Progenitor cell of endocrine pancreas (in vitro differentiated cells): ENCODE data around the gene PUSL1. TPM values are rescaled to one million over a fixed set of nuclear protein-coding genes. Genes with fewer than 3 reads are reported as not detected.
A peak's percentile ranks its signal among the peaks of the same experiment; 100 is the strongest.

Experiments
- DNase-seq: peaks from one replicate; pipeline ENCODE4 v3.0.0; 2021; ENCODE audit warnings: low spot score; ENCODE audit not compliant: unreplicated experiment
- H3K27ac Mint-ChIP-seq: 2 replicates; pipeline ENCODE4 v1.8.0; 2021; ENCODE audit warnings: mild to moderate bottlenecking, moderate library complexity, mixed read lengths
- H3K27me3 Mint-ChIP-seq: 2 replicates; pipeline ENCODE4 v1.8.0; 2021; ENCODE audit warnings: mixed read lengths
- H3K36me3 Mint-ChIP-seq: 2 replicates; pipeline ENCODE4 v1.8.0; 2022; ENCODE audit warnings: mixed read lengths; ENCODE audit not compliant: insufficient read depth
- H3K4me1 Mint-ChIP-seq: 2 replicates; pipeline ENCODE4 v1.8.0; 2021; ENCODE audit warnings: low read depth, mixed read lengths
- H3K4me3 Mint-ChIP-seq: 2 replicates; pipeline ENCODE4 v1.8.0; 2021; ENCODE audit warnings: low read depth, mild to moderate bottlenecking, moderate library complexity, mixed read lengths
- H3K9me3 Mint-ChIP-seq: 2 replicates; pipeline ENCODE4 v1.8.0; 2021; ENCODE audit warnings: low read depth, mixed read lengths
- CTCF ChIP-seq: fragments of 200-600 bp; sonication (generic); IDR thresholded peaks from one replicate; pipeline ENCODE4 v1.5.0; 2021; ENCODE audit warnings: antibody characterized with exemption, mild to moderate bottlenecking; ENCODE audit not compliant: unreplicated experiment
- total RNA-seq: library from RNA; stranded (reverse); gene quantifications from 2 replicates; pipeline ENCODE4 v1.2.1, GENCODE V29; 2021

PUSL1 gene
- total RNA-seq, 1 donor from 2014 or later = 13.8 TPM

DNA sequence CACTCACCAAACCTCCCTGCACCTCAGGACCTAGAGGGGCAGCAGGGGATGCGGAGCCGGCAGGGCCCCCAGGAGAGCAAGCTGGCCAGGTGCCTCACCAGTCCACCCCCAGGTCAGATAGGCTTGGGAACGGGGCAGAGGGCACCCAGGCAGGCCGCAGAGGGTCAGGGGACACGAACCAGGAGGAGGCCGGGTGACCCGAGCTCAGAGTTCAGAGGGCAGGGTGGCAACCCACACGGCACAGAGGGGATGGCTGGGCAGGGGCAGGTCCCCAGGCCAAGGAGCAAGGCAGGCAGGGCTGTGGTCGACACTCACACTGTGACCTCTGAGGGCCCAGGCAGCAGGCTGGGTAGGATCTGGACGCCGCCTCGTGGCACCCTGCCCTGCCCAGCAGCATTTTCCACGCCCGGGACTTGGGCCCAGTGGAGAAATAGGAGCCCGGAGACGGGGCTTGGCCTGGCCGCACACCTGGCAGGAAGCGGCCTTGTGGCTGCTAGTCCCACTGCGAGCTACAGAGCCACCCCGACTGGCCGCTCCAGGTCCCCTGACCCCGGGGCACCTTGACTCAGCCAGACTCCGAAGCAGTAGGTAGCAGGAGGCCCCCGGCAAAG, 35.5 kb downstream of the PUSL1 start:
- no peak overlapping the region for H3K27ac Mint-ChIP-seq
- no peaks in the 10 kb centered on the region for H3K27me3 Mint-ChIP-seq
- peaks cover 9% of the 10 kb centered on the region for H3K4me1 Mint-ChIP-seq
- no peak for TF ChIP-seq CTCF
- no peaks in the 10 kb centered on the region for H3K9me3 Mint-ChIP-seq
- no peak overlapping the region for H3K4me3 Mint-ChIP-seq
- no peak for DNase-seq
- peaks cover 9% of the 10 kb centered on the region for H3K36me3 Mint-ChIP-seq

- TF ChIP-seq CTCF = peak; percentile 66
- DNase-seq = peak; percentile 48
- Mint-ChIP-seq H3K27me3 (no peaks in the 10 kb centered on the region), H3K4me1 (peaks cover 9% of the 10 kb centered on the region), H3K4me3 (no peak overlapping the region), H3K27ac (no peak overlapping the region), H3K9me3 (no peaks in the 10 kb centered on the region), H3K36me3 (peaks cover 7% of the 10 kb centered on the region)
Observed at GRCh38 chr1:1344655-1345361, 36.4 kb downstream of the PUSL1 start.

- no peaks in the 10 kb centered on the region for H3K27me3 Mint-ChIP-seq
- H3K4me1 Mint-ChIP-seq = peaks cover 9% of the 10 kb centered on the region
- H3K27ac Mint-ChIP-seq = no peak overlapping the region
- no peak for TF ChIP-seq CTCF
- H3K4me3 Mint-ChIP-seq = no peak overlapping the region
- peaks cover 7% of the 10 kb centered on the region for H3K36me3 Mint-ChIP-seq
- no peak for DNase-seq
- H3K9me3 Mint-ChIP-seq = no peaks in the 10 kb centered on the region
Observed at GRCh38 chr1:1345384-1345783, 37.0 kb downstream of the PUSL1 start.

DNA sequence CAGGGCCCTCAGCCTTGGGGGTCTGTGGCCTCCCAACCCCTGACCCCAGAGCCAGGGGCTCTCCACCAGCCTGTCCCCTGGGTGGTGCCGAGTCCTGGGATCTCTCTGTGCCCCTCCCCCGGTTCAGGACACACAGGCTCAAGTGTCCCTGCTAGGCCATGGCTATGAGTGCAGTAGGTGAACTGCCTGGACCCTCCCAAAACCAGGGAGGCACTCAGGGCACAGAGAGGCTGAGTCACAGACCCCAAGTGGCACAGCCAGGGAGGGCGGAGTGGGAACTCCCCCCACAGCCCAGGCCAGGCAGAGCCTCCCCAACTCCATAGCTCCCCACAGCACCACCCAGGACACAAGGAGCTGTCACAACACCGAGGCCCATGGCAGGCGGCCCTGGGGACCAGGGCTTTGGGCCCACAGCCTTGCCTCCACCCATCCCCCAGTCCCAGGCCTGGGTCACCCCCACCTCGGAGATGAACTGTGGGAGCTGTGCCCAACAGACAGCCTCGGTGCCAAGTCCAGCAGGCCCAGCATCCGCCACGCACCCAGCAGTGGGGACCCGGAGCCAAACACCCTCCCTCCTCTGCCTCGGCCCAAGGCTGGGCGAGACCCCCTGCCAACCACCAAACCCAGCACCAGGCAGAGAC, 37.6 kb downstream of the PUSL1 start:
- H3K4me1 Mint-ChIP-seq = peaks cover 9% of the 10 kb centered on the region
- no peak for TF ChIP-seq CTCF
- no peaks in the 10 kb centered on the region for H3K9me3 Mint-ChIP-seq
- H3K27me3 Mint-ChIP-seq = no peaks in the 10 kb centered on the region
- H3K4me3 Mint-ChIP-seq = no peak overlapping the region
- peaks cover 2% of the 10 kb centered on the region for H3K36me3 Mint-ChIP-seq
- DNase-seq = no peak
- H3K27ac Mint-ChIP-seq = no peak overlapping the region

DNA sequence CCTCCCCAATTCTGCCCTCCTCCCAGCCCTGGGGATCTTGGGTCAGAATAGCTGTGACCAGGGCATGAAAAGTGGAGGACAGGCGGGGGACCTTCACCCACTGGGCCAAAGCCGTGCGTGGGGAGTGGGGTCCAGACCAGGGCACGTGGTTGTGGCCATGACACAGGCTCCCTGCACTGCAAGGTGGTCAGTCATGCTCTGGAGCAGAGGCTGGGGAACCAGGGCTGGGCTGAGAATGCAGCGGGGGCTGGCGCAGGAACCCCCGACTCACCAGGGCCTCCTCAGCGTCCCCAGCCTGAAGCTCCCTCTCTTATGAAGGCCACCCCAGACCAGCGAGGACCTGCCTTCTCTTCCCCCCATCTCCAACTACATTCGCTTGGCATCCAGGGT, 38.1 kb downstream of the PUSL1 start:
- DNase-seq = no peak
- no peaks in the 10 kb centered on the region for H3K27me3 Mint-ChIP-seq
- H3K4me1 Mint-ChIP-seq = peaks cover 9% of the 10 kb centered on the region
- H3K4me3 Mint-ChIP-seq = peak overlapping the region; percentile 75
- no peak overlapping the region for H3K27ac Mint-ChIP-seq
- TF ChIP-seq CTCF = no peak
- no peaks in the 10 kb centered on the region for H3K9me3 Mint-ChIP-seq
- no peaks in the 10 kb centered on the region for H3K36me3 Mint-ChIP-seq
